HCEC 1CT (cell line): ENCODE measurements around the gene ZNF226.
"Not testable (repeated sequence)": the region's sequence is repeated elsewhere in the genome, so short reads cannot be mapped to it uniquely, and the experiment has no call there.

Experiments
- DNase-seq: peaks from one replicate; pipeline ENCODE4 v3.0.0-alpha.2; 2017

ZNF226 gene

DNA sequence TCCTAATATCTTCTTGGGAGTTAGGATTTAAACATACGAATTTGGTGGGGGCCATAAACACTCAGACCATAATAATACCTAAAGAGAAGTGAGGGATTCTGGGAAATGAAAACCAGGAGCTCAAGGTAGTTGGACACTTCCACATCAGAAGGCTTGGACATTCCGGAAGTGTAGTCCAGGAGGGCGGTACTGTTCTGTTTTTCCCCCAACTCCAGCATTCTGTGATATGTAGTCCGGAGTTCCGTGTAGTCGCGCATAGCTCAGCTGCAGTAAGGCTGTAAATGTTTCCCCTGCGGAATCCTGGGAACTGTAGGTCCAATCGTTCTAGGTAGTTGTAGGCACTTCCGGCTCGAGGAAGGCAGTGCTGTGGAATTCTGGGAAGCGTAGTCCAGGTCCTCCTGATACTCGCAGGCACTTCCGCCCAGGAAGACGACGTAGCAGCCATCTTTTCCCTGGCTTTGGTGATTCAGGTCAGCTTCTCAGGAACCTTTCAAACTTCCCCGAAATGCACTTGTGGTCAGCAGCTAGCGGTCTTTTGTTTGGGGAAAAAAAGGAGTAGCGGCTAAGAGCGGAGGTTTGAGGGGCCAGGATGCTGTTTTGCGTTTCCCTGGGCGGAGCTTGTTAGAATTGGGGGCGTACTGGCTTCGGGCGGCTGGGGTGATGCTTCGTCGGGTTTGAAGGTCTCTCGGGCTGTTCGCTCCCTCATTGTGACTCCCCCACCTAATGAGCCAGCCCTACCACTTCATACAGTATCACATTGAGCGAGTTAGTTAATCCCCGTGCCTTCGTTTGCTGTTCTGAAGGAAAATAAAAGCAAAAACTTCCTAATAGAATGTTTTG lies at the start of gene ZNF226:
Gene ZNF226, plus strand, starts transcription at position 428 of the 840 bp plus-strand sequence. CDS start 4,981 bp downstream, outside the sequence.
- peak; percentile 100 for DNase-seq

DNA sequence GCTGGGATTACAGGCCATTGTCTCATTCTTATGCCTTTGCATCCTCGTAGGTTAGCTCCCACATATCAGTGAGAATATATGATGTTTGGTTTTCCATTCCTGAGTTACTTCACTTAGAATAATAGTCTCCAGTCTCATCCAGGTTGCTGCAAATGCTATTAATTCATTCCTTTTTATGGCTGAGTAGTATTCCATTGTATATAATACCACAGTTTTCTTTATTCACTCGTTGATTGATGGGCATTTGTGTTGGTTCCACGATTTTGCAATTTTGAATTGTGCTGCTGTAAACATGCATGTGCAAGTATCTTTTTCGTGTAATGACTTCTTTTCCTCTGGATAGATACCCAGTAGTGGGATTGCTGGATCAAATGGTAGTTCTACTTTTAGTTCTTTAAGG lies 43.7 kb upstream of the ZNF226 start:
- not testable (repeated sequence) for DNase-seq

DNA sequence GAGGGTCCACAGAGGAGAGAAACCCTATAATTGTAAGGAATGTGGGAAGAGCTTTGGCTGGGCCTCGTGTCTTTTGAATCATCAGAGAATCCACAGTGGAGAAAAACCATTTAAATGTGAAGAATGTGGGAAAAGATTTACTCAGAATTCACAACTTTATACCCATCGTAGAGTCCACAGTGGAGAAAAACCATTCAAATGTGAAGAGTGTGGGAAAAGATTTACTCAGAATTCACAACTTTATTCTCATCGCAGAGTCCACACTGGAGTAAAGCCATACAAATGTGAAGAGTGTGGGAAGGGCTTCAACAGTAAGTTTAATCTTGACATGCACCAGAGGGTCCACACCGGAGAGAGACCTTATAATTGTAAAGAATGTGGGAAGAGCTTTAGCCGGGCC lies 32.9 kb upstream of the ZNF226 start:
- DNase-seq = no peak

DNA sequence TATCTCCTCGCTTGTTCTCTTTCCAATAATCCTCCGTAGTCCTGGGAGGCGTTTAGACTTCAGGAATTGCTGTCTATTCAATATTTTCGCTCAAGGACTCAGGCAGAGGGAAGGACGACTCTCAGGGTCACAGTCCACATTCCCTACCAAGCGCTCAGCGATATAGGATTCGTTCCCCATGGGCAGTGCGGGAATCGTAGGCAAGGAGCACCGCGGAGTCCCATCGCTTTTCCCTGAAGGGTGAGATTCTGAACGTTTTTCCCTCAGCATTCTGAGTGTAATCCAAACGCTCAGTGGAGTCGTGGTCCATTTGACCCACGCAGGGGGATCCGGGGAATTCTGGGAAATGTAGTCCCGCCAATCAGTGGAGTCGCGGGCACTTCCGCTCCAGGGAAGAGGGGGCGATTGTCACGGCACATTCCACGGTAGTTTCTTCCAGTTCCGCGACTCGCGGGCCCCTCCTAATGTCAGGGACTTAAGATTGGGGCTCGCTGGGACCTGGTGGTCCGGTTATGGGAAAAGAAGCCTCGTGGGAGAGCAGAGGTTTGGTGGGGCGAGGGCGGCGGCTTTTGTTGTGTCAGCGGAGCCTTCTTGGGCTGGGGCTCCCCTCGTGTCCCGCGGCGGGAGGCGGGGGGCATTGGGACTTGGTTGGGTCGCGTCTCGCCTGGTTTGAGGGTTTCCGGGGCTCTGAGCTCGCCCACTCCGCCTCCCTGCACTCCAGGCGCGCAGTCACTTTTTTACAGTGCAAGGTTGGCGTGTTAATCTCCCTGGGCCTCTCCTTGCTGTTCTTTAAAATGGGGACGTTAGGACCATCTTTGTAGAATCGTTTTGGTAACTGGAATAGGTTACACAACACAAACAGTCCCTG lies 23.5 kb upstream of the ZNF226 start, which contains the start of gene ZNF234:
Gene ZNF234, plus strand, starts transcription at position 364 of the 868 bp plus-strand sequence. CDS start 3,079 bp downstream, outside the sequence.
- peak; percentile 67 for DNase-seq

DNA sequence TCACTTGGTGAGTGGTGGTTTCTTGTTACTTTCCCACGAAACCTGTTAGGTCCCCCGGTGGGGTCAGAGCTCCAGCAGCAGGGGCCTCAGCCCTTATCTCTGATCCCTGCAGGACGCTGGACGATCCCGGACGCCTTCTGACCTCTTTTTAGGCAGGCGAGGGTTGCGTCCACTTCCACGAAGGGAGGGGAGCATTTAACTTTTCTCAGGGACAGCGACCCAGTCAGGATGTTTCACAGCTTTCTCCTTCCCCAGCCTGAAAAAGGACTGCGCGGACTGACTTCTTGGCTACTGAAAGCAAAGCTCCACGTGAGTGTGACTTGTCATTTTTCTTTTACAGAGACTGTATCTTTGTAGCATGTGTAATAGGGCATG lies 22.9 kb upstream of the ZNF226 start:
- DNase-seq = peak; percentile 14

DNA sequence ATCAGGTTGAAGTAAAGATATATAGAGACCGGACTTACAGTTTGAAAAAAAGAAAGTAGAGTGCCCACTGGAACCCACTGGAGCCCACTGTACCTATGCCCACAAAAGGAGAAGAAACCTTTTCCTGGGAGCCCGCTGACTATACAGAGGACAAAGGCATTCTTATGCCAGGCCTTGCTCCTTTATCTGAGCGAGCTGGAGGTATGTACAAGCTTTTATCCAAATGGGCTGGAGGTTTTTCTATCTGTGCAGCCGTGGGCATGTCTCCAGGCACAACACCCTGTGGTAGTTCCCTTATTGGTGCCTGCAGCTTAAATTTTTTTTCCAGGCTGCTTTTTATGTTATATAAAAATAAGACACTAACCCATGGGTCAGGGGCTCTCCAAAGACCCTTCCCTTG lies 15.1 kb upstream of the ZNF226 start:
- no peak for DNase-seq

DNA sequence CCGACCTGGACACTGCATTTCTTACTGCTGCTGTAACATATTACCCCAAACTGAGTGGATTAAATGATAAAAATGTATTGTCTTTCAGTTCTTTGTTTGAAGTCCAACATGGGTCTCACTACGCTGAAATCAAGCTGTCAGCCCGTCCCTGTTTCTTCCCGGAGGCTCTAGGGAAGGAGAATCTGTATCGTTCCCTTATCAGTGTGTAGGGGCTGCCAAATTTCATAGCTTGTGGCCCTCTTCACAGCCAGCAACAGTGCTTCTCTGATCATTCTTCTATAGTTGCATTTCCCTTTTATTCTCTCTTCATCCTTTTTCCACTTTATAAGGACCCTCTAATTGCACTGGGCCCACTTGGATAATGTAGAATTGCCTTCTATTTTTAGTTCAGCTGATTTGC lies 13.4 kb upstream of the ZNF226 start:
- DNase-seq = no peak

DNA sequence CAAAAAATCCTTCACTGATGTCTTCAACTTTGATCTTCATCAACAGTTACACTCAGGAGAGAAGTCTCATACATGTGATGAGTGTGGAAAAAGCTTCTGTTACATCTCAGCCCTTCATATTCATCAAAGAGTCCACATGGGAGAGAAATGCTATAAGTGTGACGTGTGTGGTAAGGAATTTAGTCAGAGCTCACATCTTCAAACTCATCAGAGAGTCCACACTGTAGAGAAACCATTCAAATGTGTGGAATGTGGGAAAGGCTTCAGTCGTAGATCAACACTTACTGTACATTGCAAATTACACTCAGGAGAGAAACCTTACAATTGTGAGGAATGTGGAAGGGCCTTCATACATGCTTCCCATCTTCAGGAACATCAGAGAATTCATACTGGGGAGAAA lies 8.4 kb upstream of the ZNF226 start:
- no peak for DNase-seq

DNA sequence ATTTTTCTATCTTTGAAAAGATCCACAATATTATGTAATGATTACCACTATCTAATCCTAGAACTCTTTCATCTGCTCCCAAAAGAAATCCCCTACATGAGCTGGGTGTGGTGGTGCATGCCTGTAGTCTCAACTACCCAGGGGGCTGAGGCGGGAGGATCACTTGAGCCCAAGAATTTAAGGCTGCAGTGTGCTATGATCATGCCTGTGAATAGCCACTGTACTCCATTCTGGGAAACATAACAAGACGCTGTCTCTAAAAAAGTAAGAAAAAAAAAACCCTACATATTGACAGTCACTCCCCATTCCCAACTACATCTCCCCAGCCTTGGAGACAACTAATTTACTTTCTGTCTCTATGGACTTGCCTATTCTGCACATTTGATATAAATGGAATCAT lies 1.1 kb upstream of the ZNF226 start:
- DNase-seq = no peak

DNA sequence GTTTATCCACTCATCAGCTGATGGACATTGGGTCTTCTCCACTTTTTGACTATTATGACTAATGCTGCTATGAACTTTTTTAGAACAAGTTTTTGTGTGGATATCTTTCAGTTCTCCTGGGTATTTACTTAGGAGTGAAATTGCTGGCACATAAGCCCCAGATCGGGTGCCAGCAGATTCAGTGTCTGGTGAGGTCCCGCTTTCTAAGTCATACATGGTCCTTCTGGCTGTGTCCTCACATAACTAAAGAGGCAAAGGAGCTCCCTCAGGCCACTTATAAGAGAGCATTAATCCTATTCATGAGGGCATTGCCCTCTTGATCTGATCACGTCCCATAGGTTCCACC lies 600 bp upstream of the ZNF226 start:
- DNase-seq = no peak

DNA sequence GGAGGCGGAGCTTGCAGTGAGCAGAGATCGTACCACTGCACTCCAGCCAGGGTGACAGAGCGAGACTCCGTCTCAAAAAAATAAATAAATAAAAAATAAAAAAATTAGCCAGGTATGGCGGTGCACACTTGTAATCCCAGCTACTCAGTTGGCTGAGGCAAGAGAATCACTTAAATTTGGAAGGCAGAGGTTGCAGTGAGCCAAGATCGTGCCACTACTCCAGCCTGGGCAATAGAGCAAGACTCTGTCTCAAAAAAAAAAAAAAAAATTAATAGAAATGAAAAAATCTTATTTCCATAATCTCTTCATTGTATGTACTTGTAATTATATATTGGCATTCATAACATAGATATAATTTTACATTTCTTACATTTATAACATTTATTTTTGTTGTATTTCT lies 5.8 kb downstream of the ZNF226 start:
- DNase-seq = not testable (repeated sequence)

DNA sequence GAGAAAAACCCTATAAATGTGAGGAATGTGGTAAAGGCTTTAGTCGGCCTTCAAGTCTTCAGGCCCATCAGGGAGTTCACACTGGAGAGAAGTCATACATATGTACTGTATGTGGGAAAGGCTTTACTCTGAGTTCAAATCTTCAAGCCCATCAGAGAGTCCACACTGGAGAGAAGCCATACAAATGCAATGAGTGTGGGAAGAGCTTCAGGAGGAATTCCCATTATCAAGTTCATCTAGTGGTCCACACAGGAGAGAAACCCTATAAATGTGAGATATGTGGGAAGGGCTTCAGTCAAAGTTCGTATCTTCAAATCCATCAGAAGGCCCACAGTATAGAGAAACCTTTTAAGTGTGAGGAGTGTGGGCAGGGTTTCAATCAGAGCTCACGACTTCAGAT lies 11.7 kb downstream of the ZNF226 start:
- DNase-seq = no peak

DNA sequence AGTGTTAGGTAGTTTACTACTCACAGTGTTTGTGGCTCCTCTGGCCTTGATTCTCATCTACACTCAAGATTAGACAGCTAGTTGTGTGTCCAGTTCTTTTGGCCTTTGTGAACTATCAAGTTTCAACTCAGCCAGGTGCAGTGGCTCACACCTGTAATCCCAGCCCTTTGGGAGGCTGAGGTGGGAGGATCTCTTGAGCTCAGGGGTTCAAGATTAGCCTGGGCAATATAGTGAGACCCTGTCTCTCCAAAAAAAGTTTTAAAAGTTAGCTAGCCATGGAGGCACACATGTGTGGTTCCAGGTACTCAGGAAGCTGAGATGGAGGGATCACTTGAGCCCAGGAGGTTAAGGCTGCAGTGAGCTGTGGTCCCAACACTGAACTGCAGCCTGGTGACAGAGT lies 16.1 kb downstream of the ZNF226 start:
- DNase-seq = no peak

DNA sequence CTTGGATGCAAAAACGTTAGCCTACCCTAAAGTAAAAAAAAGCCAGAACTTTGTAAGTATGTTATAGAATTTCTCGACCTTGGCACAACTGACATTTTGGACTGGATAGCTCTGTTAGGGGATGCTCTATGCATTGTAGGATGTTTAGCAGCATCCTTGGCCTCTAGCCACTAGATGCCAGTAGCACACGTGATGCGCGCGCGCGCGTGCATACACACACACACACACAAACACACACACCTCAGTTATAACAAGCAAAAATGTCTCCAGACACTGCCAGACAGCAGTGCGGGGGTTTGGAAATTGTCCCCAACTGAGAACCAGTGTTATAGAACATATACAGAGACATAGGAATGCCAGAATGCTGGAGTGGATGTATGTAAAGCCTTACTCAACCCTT lies 17.2 kb downstream of the ZNF226 start:
- DNase-seq = no peak

DNA sequence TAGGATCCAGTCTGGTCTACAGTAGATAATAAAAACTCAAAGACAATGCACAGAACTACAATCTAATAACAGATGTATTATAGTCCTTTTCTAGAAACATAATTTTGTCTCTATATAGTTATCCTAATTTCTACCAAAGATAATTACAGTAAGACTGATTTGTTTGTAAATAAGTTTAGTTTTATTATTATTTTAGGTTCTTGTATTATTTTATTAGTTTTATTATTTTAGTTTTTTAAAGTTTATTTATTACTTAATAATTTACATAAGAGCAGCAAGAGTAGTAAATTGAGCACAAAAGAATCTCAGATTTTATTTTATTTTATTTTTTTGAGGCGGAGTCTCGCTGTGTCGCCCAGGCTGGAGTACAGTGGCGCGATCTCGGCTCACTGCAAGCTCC lies 25.1 kb downstream of the ZNF226 start:
- no peak for DNase-seq

DNA sequence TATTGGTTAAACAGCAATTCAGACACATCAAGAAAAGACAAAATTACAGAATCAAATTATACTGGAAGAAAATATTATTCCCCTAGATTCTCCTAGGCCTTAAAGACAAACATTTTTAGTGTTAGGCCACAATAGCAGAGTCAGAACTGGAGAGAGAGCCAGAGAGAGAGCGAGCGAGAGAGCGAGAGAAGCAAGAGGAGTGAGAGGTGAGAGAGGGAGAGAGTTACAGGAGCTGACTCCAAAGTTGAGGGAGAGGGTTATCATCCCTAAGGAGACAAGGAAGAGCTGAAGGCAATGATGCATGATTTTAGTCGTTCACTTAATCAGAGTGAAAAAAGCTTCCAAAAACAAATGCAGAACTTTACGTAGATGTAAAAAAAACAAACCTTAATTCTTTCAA lies 27.2 kb downstream of the ZNF226 start:
- no peak for DNase-seq

DNA sequence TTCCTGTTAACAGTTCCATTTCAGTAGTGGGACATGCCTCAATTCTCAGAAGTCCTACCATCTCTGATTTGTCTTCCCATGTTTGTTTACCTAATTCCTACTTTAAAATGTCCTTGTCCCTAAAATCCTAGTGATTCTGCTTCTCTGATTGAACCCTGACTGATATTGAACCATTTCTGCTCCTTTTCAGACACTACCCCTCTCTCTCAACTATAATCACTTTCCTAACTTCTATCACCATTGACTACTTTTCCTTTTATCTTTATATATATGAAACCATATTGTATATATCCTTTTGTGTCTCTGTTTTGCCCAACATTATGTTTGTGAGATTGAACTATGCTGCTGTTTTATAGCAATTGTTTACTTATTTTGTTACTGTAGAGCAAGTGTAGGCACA lies 31.9 kb downstream of the ZNF226 start:
- no peak for DNase-seq

DNA sequence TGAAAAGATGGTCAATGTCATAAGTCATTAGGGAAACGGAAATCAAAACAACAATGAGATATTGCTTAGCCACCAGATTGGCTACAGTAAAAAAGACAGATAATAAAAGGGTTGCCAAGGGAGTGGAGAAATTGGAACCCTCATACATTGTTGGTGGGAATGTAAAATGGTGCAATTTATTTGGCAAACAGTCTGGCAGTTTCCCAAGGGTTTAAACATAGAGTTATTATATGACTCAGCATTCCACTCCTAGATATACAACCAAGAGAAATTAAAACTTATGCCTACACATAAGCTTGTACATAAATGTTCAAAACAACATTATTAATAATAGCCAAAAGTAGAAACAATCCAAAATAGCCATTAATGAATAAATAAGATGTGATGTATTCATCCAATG lies 37.6 kb downstream of the ZNF226 start:
- peak; percentile 18 for DNase-seq

DNA sequence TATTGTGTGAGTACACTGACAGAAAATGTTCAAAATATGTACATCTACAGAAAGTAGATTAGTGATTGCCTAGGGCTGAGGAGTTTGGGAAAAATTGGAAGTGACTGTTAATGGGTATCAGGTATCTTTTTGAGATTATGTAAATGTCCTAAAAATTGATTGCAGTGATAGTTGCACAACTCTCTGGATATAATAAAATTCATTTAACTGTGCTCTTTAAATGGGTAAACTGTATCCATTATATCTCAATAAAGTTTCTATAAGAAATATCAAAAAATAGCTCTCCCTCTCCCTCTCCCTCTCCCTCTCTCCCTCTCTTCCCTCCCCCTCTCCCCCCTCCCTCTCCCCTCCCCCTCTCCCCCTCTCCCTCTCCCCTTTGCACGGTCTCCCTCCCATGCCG lies 38.1 kb downstream of the ZNF226 start:
- no peak for DNase-seq

DNA sequence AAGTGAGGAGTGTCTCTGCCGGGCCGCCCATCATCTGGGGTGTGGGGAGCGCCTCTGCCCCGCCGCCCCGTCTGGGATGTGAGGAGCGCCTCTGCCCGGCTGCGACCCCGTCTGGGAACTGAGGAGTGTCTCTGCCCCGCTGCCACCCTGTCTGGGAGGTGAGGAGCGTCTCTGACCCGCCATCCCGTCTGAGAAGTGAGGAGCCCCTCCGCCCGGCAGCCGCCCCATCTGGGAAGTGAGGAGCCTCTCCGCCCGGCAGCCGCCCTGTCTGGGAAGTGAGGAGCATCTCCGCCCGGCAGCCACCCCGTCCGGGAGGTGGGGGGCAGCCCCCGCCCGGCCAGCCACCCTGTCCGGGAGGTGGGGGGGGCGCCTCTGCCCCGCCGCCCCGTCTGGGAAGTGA lies 39.0 kb downstream of the ZNF226 start:
- DNase-seq = not testable (repeated sequence)

DNA sequence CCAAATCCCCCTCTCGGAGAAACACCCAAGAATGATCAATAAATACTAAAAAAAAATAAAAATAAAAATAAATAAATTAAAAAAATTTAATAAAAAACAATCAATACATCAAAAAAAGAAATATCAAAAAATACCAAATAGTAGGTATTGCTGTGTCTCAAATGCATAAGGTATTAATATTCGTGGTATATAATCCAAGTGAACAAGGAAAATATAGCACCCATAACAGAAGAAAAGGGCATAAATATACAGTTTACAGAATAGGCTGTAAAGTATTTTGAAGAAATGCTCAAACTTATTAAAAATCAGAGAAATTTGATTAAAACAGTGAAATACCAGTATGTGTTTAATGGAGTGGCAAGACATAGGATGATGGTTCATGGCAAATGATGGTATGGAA lies 39.9 kb downstream of the ZNF226 start:
- no peak for DNase-seq

DNA sequence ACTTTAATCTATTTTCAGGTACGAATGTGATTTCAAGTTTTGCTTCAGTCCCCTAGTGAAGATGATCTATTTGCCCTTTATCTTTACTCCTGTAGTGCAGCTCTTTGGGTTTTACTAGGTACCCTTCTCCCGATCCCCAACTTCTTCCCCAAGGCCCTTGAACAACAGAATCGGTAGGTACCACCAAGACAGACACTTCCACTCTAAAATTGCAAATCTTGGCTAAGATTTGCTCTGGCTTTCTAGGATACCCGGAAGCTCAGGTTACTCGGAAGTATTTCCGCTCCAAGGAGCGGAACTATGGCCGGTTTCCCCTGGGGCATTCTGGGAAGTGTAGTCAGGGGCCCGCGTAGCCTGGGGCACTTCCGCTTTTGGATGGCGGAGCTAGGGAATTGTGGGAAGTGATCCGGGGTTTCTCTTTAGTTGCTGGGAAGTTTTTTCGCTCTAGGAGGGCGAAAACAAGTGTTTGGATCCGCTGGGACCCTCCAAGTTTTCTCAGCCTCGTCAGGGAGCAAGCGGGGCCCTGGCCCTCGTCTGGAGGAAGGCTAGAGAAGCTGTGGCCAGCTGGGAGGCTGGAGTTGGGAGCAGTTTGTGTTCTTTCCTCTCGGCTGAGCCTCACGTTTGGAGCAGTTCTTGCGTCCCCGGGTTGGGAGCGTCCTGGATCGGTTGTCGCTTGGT lies 42.4 kb downstream of the ZNF226 start:
- peak; percentile 96 for DNase-seq

DNA sequence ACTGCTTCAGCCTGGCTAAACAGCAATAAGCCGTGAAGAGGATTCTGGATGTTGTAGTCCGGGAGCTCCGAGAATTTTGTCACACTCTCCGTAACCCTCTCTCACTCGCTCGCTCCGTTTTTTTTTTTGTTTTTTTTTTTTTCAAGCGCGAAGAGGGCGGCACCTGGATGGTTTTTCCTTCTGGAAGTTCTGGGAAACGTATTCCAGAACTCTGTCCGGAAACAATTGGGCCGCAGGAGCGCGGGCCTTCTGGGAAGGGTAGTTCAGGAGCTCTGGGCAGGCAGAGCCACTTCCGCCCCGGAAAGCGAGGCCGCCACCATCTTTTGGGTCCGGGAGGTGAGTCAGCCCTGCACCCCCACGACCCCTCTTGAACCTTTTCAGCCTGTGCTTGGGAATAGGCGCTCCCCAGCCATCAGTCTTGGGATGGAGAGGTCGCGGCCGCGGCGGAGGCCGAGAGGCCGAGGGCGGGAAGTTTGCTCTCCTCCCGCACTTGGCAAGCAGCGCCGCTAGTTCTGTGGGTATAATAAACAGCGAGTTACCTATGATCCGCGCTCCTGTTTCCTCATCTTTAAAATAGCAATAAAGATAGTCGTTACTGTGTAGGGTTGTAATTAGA lies 47.5 kb downstream of the ZNF226 start, which contains the start of gene ZNF227:
Gene ZNF227, plus strand, starts transcription at position 283 of the 616 bp plus-strand sequence. CDS start 5,261 bp downstream, outside the sequence.
- peak; percentile 98 for DNase-seq
